ENCODE data around the gene POLH. TPM values are rescaled to one million over a fixed set of nuclear protein-coding genes. Genes with fewer than 3 reads are reported as not detected.

The POLH gene
- total and polyA plus RNA-seq, 10 of the 15 experiments (the other 5 are each of a cell fraction or from before 2014, with no cell fraction given), result 5.5 to 33.6 (median 18.6) TPM

DNA sequence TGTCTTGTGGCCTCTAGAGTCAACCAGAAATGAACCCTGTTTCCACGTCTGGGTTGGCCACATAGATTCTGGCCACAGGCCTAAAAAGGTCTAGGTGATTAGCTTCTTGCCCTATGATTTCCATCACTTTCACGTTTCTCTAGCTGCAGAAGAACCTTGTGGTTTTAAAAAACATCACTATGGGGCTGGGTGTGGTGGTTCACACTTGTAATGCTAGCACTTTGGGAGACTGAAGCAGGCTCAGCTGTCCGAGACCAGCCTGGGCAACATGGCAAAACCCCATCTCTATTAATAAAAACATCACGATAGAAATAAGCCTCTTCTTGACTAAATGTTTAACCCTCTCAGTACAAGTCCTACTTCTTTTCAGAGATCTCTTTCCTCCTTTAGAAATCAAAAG lies 31.5 kb upstream of the POLH start:
- ChIA-PET RAD21 (ENCODE audit: unreplicated experiment) (no interaction called here), POLR2A (no interaction called here), SMC1A (ENCODE audit: uncharacterized antibody, unreplicated experiment) (interaction anchor here (1.2 kb wide), 1 partner anchor 26 kb away, joined by 3 read pairs; no protein-coding TSS in a partner anchor), CTCF (interaction anchor here (0.8 to 1.4 kb wide), 2 partner anchors 38 to 43 kb away, joined by 3 to 5 read pairs; no protein-coding TSS in a partner anchor)
- intact Hi-C loops (cut with micrococcal nuclease; ENCODE audit: unreplicated experiment) (no loop called here), in situ Hi-C loops (cut with MboI) (no loop called here)
- Histone ChIP-seq H3K4me3 (no peak overlapping the region), H4K20me1 (ENCODE audit: control insufficient read depth, insufficient read depth) (peaks cover 4% of the 10 kb centered on the region; the same call in 1 of the 2 replicates), H3K9me3 (replicated peaks; ENCODE audit: control insufficient read depth, insufficient read depth, low read length) (no peaks in the 10 kb centered on the region), H3K4me1 (ENCODE audit: control insufficient read depth, insufficient read depth, low read length) (peaks cover 8% of the 10 kb centered on the region), H2AFZ (ENCODE audit: control insufficient read depth, low read depth, low read length) (no peak overlapping the region), H3K9ac (ENCODE audit: control insufficient read depth, insufficient read depth, low read length) (no peak overlapping the region), H3K4me2 (ENCODE audit: control insufficient read depth, insufficient read depth) (no peak overlapping the region), H3K27ac (ENCODE audit: control insufficient read depth, insufficient read depth) (no peak overlapping the region), H3K27me3 (replicated peaks in 1 of 2; ENCODE audit: control insufficient read depth in 2 of 2, insufficient read depth in 2 of 2, low read length in 1 of 2) (no peaks in the 10 kb centered on the region), H3K36me3 (ENCODE audit: control insufficient read depth in 2 of 2, insufficient read depth in 2 of 2, low read length in 1 of 2) (peaks cover 7 to 33% of the 10 kb centered on the region in 2 experiments), H3K79me2 (ENCODE audit: control insufficient read depth, insufficient read depth, low read length) (no peaks in the 10 kb centered on the region)
- no peak for TF ChIP-seq BMI1 (IDR thresholded peaks at IDR 0.05; ENCODE audit: borderline replicate concordance)
- no peak for TF ChIP-seq CBX3 (IDR thresholded peaks at IDR 0.05; ENCODE audit: borderline replicate concordance, low read depth)
- TF ChIP-seq BHLHE40 (IDR thresholded peaks at IDR 0.05; ENCODE audit: borderline replicate concordance in 1 of 2, low read depth in 2 of 2, low read length in 1 of 2), result peak in 1 of 2 experiments; percentile 26; a peak in 1 of 4 replicates
- peak; percentile 37 for TF ChIP-seq RUNX3 (IDR thresholded peaks at IDR 0.05; ENCODE audit: low read length)
- no TSS peak for BruUV-seq (replicated peaks)
- FAIRE-seq (no peak), DNase-seq (ENCODE audit: low read depth, low spot score) (no peak), ATAC-seq (peak; percentile 26; the same call in 2 of the 3 replicates)
- WGBS (ENCODE audit: insufficient coverage, insufficient replicate concordance, low lambda C conversion rate, missing lambda C conversion rate), result 55% methylated on average over 4 of the region's 4 CpGs

DNA sequence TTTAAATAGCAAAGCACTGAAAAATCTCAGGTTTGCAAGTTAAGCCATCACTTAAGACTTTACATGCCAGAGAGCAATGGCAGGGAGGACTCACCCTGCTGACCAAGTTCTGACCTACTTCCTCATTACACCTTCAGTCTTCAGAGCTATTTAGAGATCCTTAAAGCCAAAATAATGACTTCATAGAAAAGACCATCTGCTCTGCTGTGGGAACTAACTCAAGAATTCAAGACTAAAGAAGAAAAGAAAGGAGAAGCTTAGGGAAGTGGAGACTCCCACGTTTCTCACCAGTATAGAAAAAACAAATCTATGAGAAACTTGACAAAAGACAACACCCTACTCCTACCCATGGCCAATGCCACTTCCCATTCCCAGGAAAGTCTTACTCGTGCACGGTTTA lies 28.8 kb upstream of the POLH start:
- ChIA-PET RAD21 (ENCODE audit: unreplicated experiment) (interaction anchor here (0.6 to 2.5 kb wide), 3 partner anchors 15 to 163 kb away, joined by 3 to 6 read pairs (median 4); no protein-coding TSS in a partner anchor), POLR2A (interaction anchor here (0.6 to 1.3 kb wide), 2 partner anchors 9 to 61 kb away, joined by 3 read pairs; no protein-coding TSS in a partner anchor), SMC1A (ENCODE audit: uncharacterized antibody, unreplicated experiment) (interaction anchor here (0.5 to 1.4 kb wide), 7 partner anchors 25 to 267 kb away, joined by 3 read pairs; no protein-coding TSS in a partner anchor), CTCF (interaction anchor here (0.6 to 2.7 kb wide), 3 partner anchors 25 to 91 kb away, joined by 3 to 8 read pairs (median 5); no protein-coding TSS in a partner anchor)
- FAIRE-seq (peak; percentile 7), DNase-seq (ENCODE audit: low read depth, low spot score) (no peak), ATAC-seq (peak; percentile 53; the same call in 2 of the 3 replicates)
- Histone ChIP-seq H3K9ac (ENCODE audit: control insufficient read depth, insufficient read depth, low read length) (no peak overlapping the region), H3K27ac (ENCODE audit: control insufficient read depth, insufficient read depth) (no peak overlapping the region), H3K27me3 (replicated peaks in 1 of 2; ENCODE audit: control insufficient read depth in 2 of 2, insufficient read depth in 2 of 2, low read length in 1 of 2) (no peaks in the 10 kb centered on the region), H2AFZ (ENCODE audit: control insufficient read depth, low read depth, low read length) (no peak overlapping the region), H4K20me1 (ENCODE audit: control insufficient read depth, insufficient read depth) (peaks cover 4% of the 10 kb centered on the region; the same call in 1 of the 2 replicates), H3K9me3 (replicated peaks; ENCODE audit: control insufficient read depth, insufficient read depth, low read length) (no peaks in the 10 kb centered on the region), H3K79me2 (ENCODE audit: control insufficient read depth, insufficient read depth, low read length) (no peaks in the 10 kb centered on the region), H3K36me3 (ENCODE audit: control insufficient read depth in 2 of 2, insufficient read depth in 2 of 2, low read length in 1 of 2) (peaks cover 8 to 42% of the 10 kb centered on the region in 2 experiments), H3K4me3 (no peak overlapping the region), H3K4me1 (ENCODE audit: control insufficient read depth, insufficient read depth, low read length) (peaks cover 3% of the 10 kb centered on the region; the same call in 1 of the 2 replicates), H3K4me2 (ENCODE audit: control insufficient read depth, insufficient read depth) (no peak overlapping the region)
- TF ChIP-seq IKZF1 (conservative IDR thresholded peaks at IDR 0.05) (peak; percentile 52), MEF2B (IDR thresholded peaks at IDR 0.05; ENCODE audit: partially characterized antibody, poor library complexity, severe bottlenecking) (peak; percentile 76), IKZF2 (IDR thresholded peaks at IDR 0.05) (peak; percentile 46 to 47; a peak in 2 of 4 replicates), STAT1 (conservative IDR thresholded peaks at IDR 0.05) (no peak), ATF2 (IDR thresholded peaks at IDR 0.05; ENCODE audit: low read length) (peak; percentile 56; the same call in 1 of the 2 replicates), CREB1 (IDR thresholded peaks at IDR 0.05; ENCODE audit: low read depth) (peak; percentile 39; the same call in 1 of the 2 replicates), SRF (IDR thresholded peaks at IDR 0.05; ENCODE audit: low read depth in 2 of 2, low read length in 2 of 2) (no peak), ATF7 (IDR thresholded peaks at IDR 0.05; ENCODE audit: low read depth) (peak; percentile 81), MEF2A (IDR thresholded peaks at IDR 0.05; ENCODE audit: insufficient read depth, low read depth, low read length) (peak; percentile 38; the same call in 1 of the 2 replicates), TBL1XR1 (IDR thresholded peaks at IDR 0.05; ENCODE audit: low read depth, low read length) (no peak), DPF2 (IDR thresholded peaks at IDR 0.05) (0 out of 2 replicates have a peak, but pooled peaks have one; percentile 17)
- TF ChIP-seq, protein P1, sequence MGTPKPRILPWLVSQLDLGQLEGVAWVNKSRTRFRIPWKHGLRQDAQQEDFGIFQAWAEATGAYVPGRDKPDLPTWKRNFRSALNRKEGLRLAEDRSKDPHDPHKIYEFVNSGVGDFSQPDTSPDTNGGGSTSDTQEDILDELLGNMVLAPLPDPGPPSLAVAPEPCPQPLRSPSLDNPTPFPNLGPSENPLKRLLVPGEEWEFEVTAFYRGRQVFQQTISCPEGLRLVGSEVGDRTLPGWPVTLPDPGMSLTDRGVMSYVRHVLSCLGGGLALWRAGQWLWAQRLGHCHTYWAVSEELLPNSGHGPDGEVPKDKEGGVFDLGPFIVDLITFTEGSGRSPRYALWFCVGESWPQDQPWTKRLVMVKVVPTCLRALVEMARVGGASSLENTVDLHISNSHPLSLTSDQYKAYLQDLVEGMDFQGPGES (IDR thresholded peaks at IDR 0.05), result no peak
- in situ Hi-C loops (cut with MboI) (no loop called here), intact Hi-C loops (cut with micrococcal nuclease; ENCODE audit: unreplicated experiment) (no loop called here)
- WGBS (ENCODE audit: insufficient coverage, insufficient replicate concordance, low lambda C conversion rate, missing lambda C conversion rate), result 67% methylated on average over 3 of the region's 3 CpGs
- BruUV-seq (replicated peaks), result no TSS peak
